ENCODE measurements around the gene SYTL5. TPM values are rescaled to one million over a fixed set of nuclear protein-coding genes. Genes with fewer than 3 reads are reported as not detected.

The SYTL5 gene
- total RNA-seq, 1 donor from 2014 or later, result 8.8 TPM

GRCh38 chrX:38111196-38111595, 104.8 kb downstream of the SYTL5 start:
- Mint-ChIP-seq H3K9me3 (ENCODE audit: low read depth) (peaks cover 30% of the 10 kb centered on the region), H3K27me3 (no peaks in the 10 kb centered on the region), H3K4me3 (ENCODE audit: low read depth) (no peak overlapping the region), H3K4me1 (ENCODE audit: low read depth) (peaks cover 2% of the 10 kb centered on the region), H3K36me3 (ENCODE audit: insufficient read depth) (peaks cover 6% of the 10 kb centered on the region), H3K27ac (no peak overlapping the region)
- no peak for DNase-seq (ENCODE audit: low spot score, unreplicated experiment)
- TF ChIP-seq CTCF (IDR thresholded peaks at IDR 0.05; ENCODE audit: unreplicated experiment), result no peak

GRCh38 chrX:38112566-38112965, 106.2 kb downstream of the SYTL5 start:
- Mint-ChIP-seq H3K4me3 (ENCODE audit: low read depth) (no peak overlapping the region), H3K9me3 (ENCODE audit: low read depth) (peaks cover 30% of the 10 kb centered on the region), H3K27me3 (no peaks in the 10 kb centered on the region), H3K27ac (no peak overlapping the region), H3K4me1 (ENCODE audit: low read depth) (no peaks in the 10 kb centered on the region), H3K36me3 (ENCODE audit: insufficient read depth) (peaks cover 6% of the 10 kb centered on the region)
- DNase-seq (ENCODE audit: low spot score, unreplicated experiment), result no peak
- no peak for TF ChIP-seq CTCF (IDR thresholded peaks at IDR 0.05; ENCODE audit: unreplicated experiment)

GRCh38 chrX:38116706-38117105, 110.4 kb downstream of the SYTL5 start:
- H3K9me3 Mint-ChIP-seq (ENCODE audit: low read depth), result peaks cover 20% of the 10 kb centered on the region
- no peaks in the 10 kb centered on the region for H3K4me1 Mint-ChIP-seq (ENCODE audit: low read depth)
- peaks cover 6% of the 10 kb centered on the region for H3K36me3 Mint-ChIP-seq (ENCODE audit: insufficient read depth)
- no peak for TF ChIP-seq CTCF (IDR thresholded peaks at IDR 0.05; ENCODE audit: unreplicated experiment)
- H3K27ac Mint-ChIP-seq, result no peak overlapping the region
- no peak overlapping the region for H3K4me3 Mint-ChIP-seq (ENCODE audit: low read depth)
- no peak for DNase-seq (ENCODE audit: low spot score, unreplicated experiment)
- H3K27me3 Mint-ChIP-seq, result no peaks in the 10 kb centered on the region

GRCh38 chrX:38117485-38117884, 111.1 kb downstream of the SYTL5 start:
- H3K27me3 Mint-ChIP-seq, result no peaks in the 10 kb centered on the region

GRCh38 chrX:38124000-38124399, 117.6 kb downstream of the SYTL5 start:
- Mint-ChIP-seq H3K9me3 (ENCODE audit: low read depth) (peaks cover 14% of the 10 kb centered on the region), H3K27me3 (no peaks in the 10 kb centered on the region), H3K27ac (no peak overlapping the region), H3K4me1 (ENCODE audit: low read depth) (no peaks in the 10 kb centered on the region), H3K4me3 (ENCODE audit: low read depth) (no peak overlapping the region), H3K36me3 (ENCODE audit: insufficient read depth) (no peaks in the 10 kb centered on the region)
- no peak for DNase-seq (ENCODE audit: low spot score, unreplicated experiment)
- no peak for TF ChIP-seq CTCF (IDR thresholded peaks at IDR 0.05; ENCODE audit: unreplicated experiment)

More at GRCh38 chrX:38117485-38117884, 111.1 kb downstream of the SYTL5 start:
- H3K27ac Mint-ChIP-seq, result no peak overlapping the region
- H3K4me3 Mint-ChIP-seq (ENCODE audit: low read depth), result no peak overlapping the region
- H3K9me3 Mint-ChIP-seq (ENCODE audit: low read depth), result peaks cover 20% of the 10 kb centered on the region
- peaks cover 6% of the 10 kb centered on the region for H3K36me3 Mint-ChIP-seq (ENCODE audit: insufficient read depth)
- no peaks in the 10 kb centered on the region for H3K4me1 Mint-ChIP-seq (ENCODE audit: low read depth)
- no peak for DNase-seq (ENCODE audit: low spot score, unreplicated experiment)
- TF ChIP-seq CTCF (IDR thresholded peaks at IDR 0.05; ENCODE audit: unreplicated experiment), result no peak
